DOHH2 (cell line): ENCODE data around the gene TLE5.

ENCODE experiments used
- H3F3A ChIP-seq: fragments of 200-600 bp; sonication (generic), shearing (Covaris generic); 2 replicates; pipeline ENCODE4 v1.6.0; 2016; ENCODE audit warnings: antibody characterized with exemption, mild to moderate bottlenecking; ENCODE audit not compliant: control insufficient read depth, insufficient read depth
- H3K27ac ChIP-seq: fragments of 200-600 bp; sonication (generic); 2 replicates; pipeline ENCODE4 v1.5.1; 2014; ENCODE audit warnings: low read depth, mild to moderate bottlenecking, low read length, moderate library complexity
- H3K27me3 ChIP-seq: fragments of 200-600 bp; sonication (generic); 2 replicates; pipeline ENCODE4 v1.6.1; 2014; ENCODE audit warnings: mild to moderate bottlenecking, low read length, mixed read lengths; ENCODE audit not compliant: control insufficient read depth
- H3K36me3 ChIP-seq: fragments of 200-600 bp; sonication (generic); 2 replicates; pipeline ENCODE4 v1.6.1; 2014; ENCODE audit warnings: mild to moderate bottlenecking, low read length, moderate library complexity, mixed read lengths; ENCODE audit not compliant: control insufficient read depth
- H3K4me1 ChIP-seq: fragments of 200-600 bp; sonication (generic); 2 replicates; pipeline ENCODE4 v1.6.1; 2014; ENCODE audit warnings: mild to moderate bottlenecking, low read length, mixed read lengths; ENCODE audit not compliant: control insufficient read depth
- H3K4me2 ChIP-seq: fragments of 200-600 bp; sonication (generic); 2 replicates; pipeline ENCODE4 v1.6.0; 2014; ENCODE audit warnings: mild to moderate bottlenecking, low read length, moderate library complexity
- H3K4me3 ChIP-seq: fragments of 200-600 bp; sonication (generic); 2 replicates; pipeline ENCODE4 v1.5.1; 2014; ENCODE audit warnings: mild to moderate bottlenecking, low read length, mixed read lengths
- H3K79me2 ChIP-seq: fragments of 200-600 bp; sonication (generic); 2 replicates; pipeline ENCODE4 v1.6.1; 2014; ENCODE audit warnings: mild to moderate bottlenecking, low read length, mixed read lengths; ENCODE audit not compliant: control insufficient read depth
- H3K9me2 ChIP-seq: fragments of 200-600 bp; sonication (generic); replicated peaks from 2 replicates; pipeline ENCODE4 v1.6.1; 2014; ENCODE audit warnings: mild to moderate bottlenecking, low read length, mixed read lengths; ENCODE audit not compliant: control insufficient read depth
- H3K9me3 ChIP-seq: fragments of 200-600 bp; sonication (generic); 2 replicates; pipeline ENCODE4 v1.6.1; 2014; ENCODE audit warnings: antibody characterized with exemption, low read length, mixed read lengths; ENCODE audit not compliant: control insufficient read depth, insufficient read depth
- H4K20me1 ChIP-seq: fragments of 200-600 bp; sonication (generic); 2 replicates; pipeline ENCODE4 v1.6.0; 2014; ENCODE audit warnings: low read depth, mild to moderate bottlenecking, antibody characterized with exemption, low read length, moderate library complexity; ENCODE audit not compliant: control insufficient read depth, insufficient read depth
- CTCF ChIP-seq: fragments of 200-600 bp; sonication (generic); IDR thresholded peaks from one replicate; pipeline ENCODE4 v1.5.1; 2014; ENCODE audit warnings: antibody characterized with exemption, mild to moderate bottlenecking, low read depth, low read length; ENCODE audit not compliant: poor library complexity, severe bottlenecking
- EZH2phosphoT487 ChIP-seq: fragments of 200-600 bp; sonication (generic); IDR thresholded peaks from 2 replicates; pipeline ENCODE4 v1.6.1; 2017; ENCODE audit warnings: borderline replicate concordance, mild to moderate bottlenecking, antibody characterized with exemption, low read length, moderate library complexity, mixed read lengths

Gene TLE5

DNA sequence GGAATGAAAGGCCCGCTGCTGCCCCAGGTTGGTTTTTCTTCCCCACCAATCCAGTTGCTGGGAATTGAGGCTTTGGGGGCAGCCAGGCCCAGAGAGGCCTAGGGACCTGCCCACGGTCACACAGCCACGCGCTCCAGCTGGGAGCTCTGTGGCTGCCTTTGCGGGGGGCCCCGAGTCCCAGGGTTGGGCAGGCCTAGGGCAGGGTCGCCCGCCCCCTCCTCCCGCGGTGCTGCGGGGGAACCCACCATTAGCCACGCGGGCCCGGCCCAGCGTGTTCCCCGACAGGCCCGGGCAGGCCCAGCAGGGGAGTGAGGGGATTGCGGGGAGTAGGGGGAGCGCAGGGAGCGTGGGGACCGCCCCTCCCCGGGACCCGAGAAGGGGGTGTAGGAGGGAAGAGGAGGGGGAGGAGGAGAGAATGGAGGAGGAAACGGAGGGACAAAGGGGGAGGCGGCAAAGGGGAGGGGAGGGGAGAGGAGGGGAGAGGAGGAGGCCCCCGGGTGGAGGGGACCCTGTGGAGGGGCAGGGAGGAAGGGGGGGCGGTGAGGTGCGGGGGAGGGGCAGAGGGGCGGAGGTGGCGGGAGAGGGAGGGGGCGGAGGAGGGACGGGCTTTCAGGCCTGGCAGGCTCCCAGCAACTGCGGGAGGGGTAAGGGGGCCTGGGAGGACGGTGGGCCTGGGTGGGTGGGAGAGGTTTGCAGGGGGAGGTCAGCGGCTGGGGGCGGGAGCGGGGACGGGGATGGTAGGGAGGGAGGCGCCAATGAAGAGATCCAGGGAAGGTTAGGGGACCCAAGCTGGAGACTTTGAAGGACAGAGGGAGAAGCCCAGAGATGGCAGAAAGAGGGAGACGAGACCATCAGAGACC is 20.3 kb downstream of the TLE5 start:
- Histone ChIP-seq H4K20me1 (no peaks in the 10 kb centered on the region), H3K27ac (no peak overlapping the region), H3K4me1 (peaks cover 18% of the 10 kb centered on the region), H3K79me2 (no peaks in the 10 kb centered on the region), H3F3A (peaks cover 16% of the 10 kb centered on the region; the same call in 1 of the 2 replicates), H3K4me3 (no peak overlapping the region), H3K27me3 (0 out of 2 replicates have a peak, but pooled peaks cover 4% of the 10 kb centered on the region), H3K4me2 (no peak overlapping the region), H3K36me3 (no peaks in the 10 kb centered on the region), H3K9me3 (no peaks in the 10 kb centered on the region), H3K9me2 (no peaks in the 10 kb centered on the region)
- TF ChIP-seq EZH2phosphoT487 = no peak

- TF ChIP-seq CTCF (no peak), EZH2phosphoT487 (no peak)
- Histone ChIP-seq H3K36me3 (no peaks in the 10 kb centered on the region), H4K20me1 (no peaks in the 10 kb centered on the region), H3K4me2 (no peak overlapping the region), H3K27me3 (0 out of 2 replicates have a peak, but pooled peaks cover 4% of the 10 kb centered on the region), H3K27ac (no peak overlapping the region), H3K4me3 (no peak overlapping the region), H3K4me1 (peaks cover 23% of the 10 kb centered on the region), H3F3A (peaks cover 16% of the 10 kb centered on the region; the same call in 1 of the 2 replicates), H3K9me3 (no peaks in the 10 kb centered on the region), H3K9me2 (no peaks in the 10 kb centered on the region), H3K79me2 (no peaks in the 10 kb centered on the region)
Measured at GRCh38 chr19:3041327-3041726, 21.0 kb downstream of the TLE5 start.

- H3F3A ChIP-seq = peaks cover 13% of the 10 kb centered on the region; the same call in 1 of the 2 replicates
- H3K79me2 ChIP-seq = no peaks in the 10 kb centered on the region
- no peak overlapping the region for H3K4me3 ChIP-seq
- no peak overlapping the region for H3K4me2 ChIP-seq
- H3K9me3 ChIP-seq = no peaks in the 10 kb centered on the region
- peaks cover 27% of the 10 kb centered on the region for H3K4me1 ChIP-seq
- no peaks in the 10 kb centered on the region for H3K9me2 ChIP-seq
- H3K27ac ChIP-seq = no peak overlapping the region
- no peaks in the 10 kb centered on the region for H3K36me3 ChIP-seq
- no peaks in the 10 kb centered on the region for H4K20me1 ChIP-seq
- H3K27me3 ChIP-seq = peaks cover 4% of the 10 kb centered on the region
- no peak for TF ChIP-seq EZH2phosphoT487
- no peak for TF ChIP-seq CTCF
Measured at GRCh38 chr19:3039641-3040077, 22.6 kb downstream of the TLE5 start.

DNA sequence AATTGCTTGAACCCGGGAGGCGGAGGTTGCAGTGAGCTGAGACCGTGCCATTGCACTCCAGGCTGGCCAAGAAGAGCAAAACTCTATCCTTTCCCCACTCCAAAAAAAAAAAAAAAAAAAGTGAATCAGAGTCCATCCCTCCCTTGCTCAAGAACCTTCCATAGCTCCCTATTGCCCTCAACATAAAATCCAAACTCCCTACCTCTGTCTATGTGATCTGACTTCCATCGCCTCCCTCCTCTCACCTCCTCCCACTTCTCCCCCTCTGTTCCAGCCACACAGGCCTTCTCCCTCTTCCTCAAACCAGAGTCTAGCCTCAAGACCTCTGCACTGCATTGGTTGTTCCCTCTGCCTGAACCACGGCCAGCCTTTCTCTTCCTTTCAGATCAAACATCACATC is 23.2 kb downstream of the TLE5 start:
- H3K4me2 ChIP-seq = no peak overlapping the region

More for the DNA sequence above, 23.2 kb downstream of the TLE5 start:
- H3K9me2 ChIP-seq = no peaks in the 10 kb centered on the region
- H3F3A ChIP-seq = peaks cover 13% of the 10 kb centered on the region; the same call in 1 of the 2 replicates
- no peaks in the 10 kb centered on the region for H3K9me3 ChIP-seq
- H3K79me2 ChIP-seq = no peaks in the 10 kb centered on the region
- no peak for TF ChIP-seq EZH2phosphoT487
- no peak for TF ChIP-seq CTCF
- H3K27me3 ChIP-seq = peaks cover 9% of the 10 kb centered on the region
- no peaks in the 10 kb centered on the region for H3K36me3 ChIP-seq
- no peaks in the 10 kb centered on the region for H4K20me1 ChIP-seq
- no peak overlapping the region for H3K27ac ChIP-seq
- no peak overlapping the region for H3K4me3 ChIP-seq
- peaks cover 29% of the 10 kb centered on the region for H3K4me1 ChIP-seq
